Loucy (cell line): Measurements from ENCODE around the gene TMEM19.

ENCODE experiments used
- H2AFZ ChIP-seq: fragments of 200-600 bp; sonication (generic); 2 replicates; pipeline ENCODE4 v1.6.0; 2016; ENCODE audit warnings: antibody characterized with exemption, mild to moderate bottlenecking, low read length, moderate library complexity
- H3F3A ChIP-seq: fragments of 200-600 bp; 2 replicates; pipeline ENCODE4 v1.6.0; 2016; ENCODE audit warnings: antibody characterized with exemption, low read depth, mild to moderate bottlenecking
- H3K27me3 ChIP-seq: fragments of 200-600 bp; sonication (generic); 2 replicates; pipeline ENCODE4 v1.6.1; 2014; ENCODE audit warnings: low read length, mild to moderate bottlenecking; ENCODE audit not compliant: insufficient read depth, poor library complexity, severe bottlenecking
- H3K36me3 ChIP-seq: fragments of 200-600 bp; sonication (generic); 2 replicates; pipeline ENCODE4 v1.6.1; 2016; ENCODE audit warnings: low read length; ENCODE audit not compliant: insufficient read depth
- H3K4me1 ChIP-seq: fragments of 200-600 bp; sonication (generic); 2 replicates; pipeline ENCODE4 v1.5.1; 2014; ENCODE audit warnings: low read length, mild to moderate bottlenecking; ENCODE audit not compliant: insufficient read depth, poor library complexity, severe bottlenecking
- H3K4me2 ChIP-seq: fragments of 200-600 bp; sonication (generic); 2 replicates; pipeline ENCODE4 v1.6.0; 2014; ENCODE audit warnings: antibody characterized with exemption, low read length, low read depth, mild to moderate bottlenecking; ENCODE audit not compliant: poor library complexity, severe bottlenecking
- H3K4me3 ChIP-seq: fragments of 200-600 bp; sonication (generic); 2 replicates; pipeline ENCODE4 v1.5.1; 2014; ENCODE audit warnings: low read length, mild to moderate bottlenecking, mixed read lengths; ENCODE audit not compliant: poor library complexity, severe bottlenecking
- H3K79me2 ChIP-seq: fragments of 200-600 bp; sonication (generic); 2 replicates; pipeline ENCODE4 v1.6.1; 2014; ENCODE audit warnings: low read length; ENCODE audit not compliant: insufficient read depth
- H3K9ac ChIP-seq: fragments of 200-600 bp; sonication (generic); 2 replicates; pipeline ENCODE4 v1.6.0; 2014; ENCODE audit warnings: mild to moderate bottlenecking, low read depth, low read length, moderate library complexity; ENCODE audit not compliant: poor library complexity, severe bottlenecking
- H3K9me2 ChIP-seq: fragments of 200-600 bp; sonication (generic); replicated peaks from 2 replicates; pipeline ENCODE4 v1.6.1; 2016; ENCODE audit warnings: low read depth, low read length, mixed read lengths
- H3K9me3 ChIP-seq: fragments of 200-600 bp; sonication (generic); 2 replicates; pipeline ENCODE4 v1.6.1; 2014; ENCODE audit warnings: mild to moderate bottlenecking, antibody characterized with exemption, low read length, low read depth; ENCODE audit not compliant: insufficient read depth
- H4K20me1 ChIP-seq: fragments of 200-600 bp; sonication (generic); 2 replicates; pipeline ENCODE4 v1.6.0; 2014; ENCODE audit warnings: antibody characterized with exemption, low read length, mild to moderate bottlenecking; ENCODE audit not compliant: insufficient read depth, poor library complexity, severe bottlenecking
- CTCF ChIP-seq: fragments of 200-600 bp; sonication (generic); conservative IDR thresholded peaks from 2 replicates; pipeline ENCODE4 v1.5.1; 2014; ENCODE audit warnings: mild to moderate bottlenecking, antibody characterized with exemption, low read length
- EZH2phosphoT487 ChIP-seq: fragments of 200-600 bp; IDR thresholded peaks from 2 replicates; pipeline ENCODE4 v1.6.1; 2018; ENCODE audit warnings: antibody characterized with exemption, mild to moderate bottlenecking, moderate library complexity, borderline replicate concordance

The TMEM19 gene

GRCh38 chr12:71656740-71657139, 29.1 kb upstream of the TMEM19 start:
- Histone ChIP-seq H3K4me3 (peak overlapping the region; percentile 54), H3K9me2 (no peaks in the 10 kb centered on the region), H3F3A (no peaks in the 10 kb centered on the region; the same call in 1 of the 2 replicates), H3K9me3 (peaks cover 4% of the 10 kb centered on the region; the same call in 1 of the 2 replicates), H3K79me2 (peaks cover 81% of the 10 kb centered on the region), H3K4me2 (peak overlapping the region; percentile 71), H2AFZ (no peak overlapping the region), H3K36me3 (peaks cover 16% of the 10 kb centered on the region), H4K20me1 (peaks cover 43% of the 10 kb centered on the region), H3K9ac (peak overlapping the region; percentile 31), H3K4me1 (peaks cover 42% of the 10 kb centered on the region), H3K27me3 (no peaks in the 10 kb centered on the region)
- TF ChIP-seq EZH2phosphoT487 (no peak), CTCF (no peak)

- Histone ChIP-seq H3K79me2 (peaks cover 73% of the 10 kb centered on the region), H3K4me3 (peak overlapping the region; percentile 80), H3K4me1 (peaks cover 45% of the 10 kb centered on the region), H3F3A (no peaks in the 10 kb centered on the region; the same call in 1 of the 2 replicates), H3K9ac (peak overlapping the region; percentile 91), H3K36me3 (peaks cover 13% of the 10 kb centered on the region; the same call in 1 of the 2 replicates), H3K9me3 (no peaks in the 10 kb centered on the region), H3K9me2 (no peaks in the 10 kb centered on the region), H3K4me2 (peak overlapping the region; percentile 79), H2AFZ (no peak overlapping the region), H4K20me1 (peaks cover 39% of the 10 kb centered on the region), H3K27me3 (no peaks in the 10 kb centered on the region)
- no peak for TF ChIP-seq EZH2phosphoT487
- no peak for TF ChIP-seq CTCF
Observed at GRCh38 chr12:71661977-71662530, 23.8 kb upstream of the TMEM19 start.

GRCh38 chr12:71662849-71663560, 22.9 kb upstream of the TMEM19 start:
- Histone ChIP-seq H3K4me3 (peak overlapping the region; percentile 80), H4K20me1 (peaks cover 39% of the 10 kb centered on the region), H3K27me3 (no peaks in the 10 kb centered on the region), H3K4me2 (peak overlapping the region; percentile 79), H3F3A (no peaks in the 10 kb centered on the region; the same call in 1 of the 2 replicates), H2AFZ (peak overlapping the region; percentile 74), H3K9me2 (no peaks in the 10 kb centered on the region), H3K4me1 (peaks cover 48% of the 10 kb centered on the region), H3K36me3 (peaks cover 9% of the 10 kb centered on the region; the same call in 1 of the 2 replicates), H3K9ac (peak overlapping the region; percentile 91), H3K79me2 (peaks cover 71% of the 10 kb centered on the region), H3K9me3 (no peaks in the 10 kb centered on the region)
- TF ChIP-seq EZH2phosphoT487 (no peak), CTCF (no peak)
